Neural progenitor cell (in vitro differentiated cells): ENCODE data around the gene MRPS18B.

Experiments used
- EZH2 ChIP-seq: fragments of 200-600 bp; sonication (generic); IDR thresholded peaks from 2 replicates; pipeline ENCODE4 v1.6.1; 2017; ENCODE audit warnings: antibody characterized with exemption, mild to moderate bottlenecking, moderate library complexity
- EZH2phosphoT487 ChIP-seq: fragments of 200-600 bp; sonication (generic); IDR thresholded peaks from 2 replicates; pipeline ENCODE4 v1.6.1; 2017; ENCODE audit warnings: antibody characterized with exemption
- TF ChIP-seq, protein P1 (sequence below): fragments of 200-600 bp; sonication (generic); IDR thresholded peaks from 2 replicates; pipeline ENCODE4 v1.5.1; 2017; ENCODE audit warnings: antibody characterized with exemption, mild to moderate bottlenecking

DNA sequence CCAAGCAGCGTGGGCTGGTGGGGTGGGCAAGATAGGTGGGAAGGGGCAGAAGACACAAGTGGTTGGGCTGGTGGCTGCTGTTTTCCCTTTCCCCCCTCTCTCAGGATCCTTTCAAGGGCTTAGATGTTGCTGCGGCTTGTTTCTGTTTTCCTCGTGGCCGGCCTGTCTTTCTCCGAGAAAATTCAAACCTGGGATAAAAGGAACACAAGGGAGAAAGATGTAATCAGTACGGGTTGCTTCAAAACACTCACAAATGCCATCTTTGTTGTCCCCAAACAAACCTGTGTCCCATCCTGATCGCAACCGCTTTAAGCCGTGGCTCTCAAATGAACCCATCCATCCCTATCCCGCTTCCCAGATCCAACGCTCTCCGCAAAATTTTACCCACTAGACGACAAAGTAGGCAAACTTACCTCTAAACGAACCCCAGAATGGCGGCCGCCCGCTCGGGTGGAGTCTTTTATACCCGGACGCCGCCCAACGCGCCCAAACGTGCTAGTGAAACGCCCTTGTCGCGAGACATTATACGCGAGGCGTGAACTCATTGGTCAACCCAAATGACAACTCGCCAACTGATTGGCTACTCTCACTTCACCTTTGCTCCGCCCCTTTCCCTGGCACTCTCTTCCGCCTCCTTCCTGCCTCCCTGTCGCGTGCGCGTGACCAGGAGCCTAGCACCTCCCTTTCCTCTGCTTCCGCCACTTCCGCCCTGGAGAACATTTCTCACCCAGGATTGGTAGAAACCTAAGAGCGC, 652 bp upstream of the MRPS18B start, which contains the start of gene PPP1R10:
- TF ChIP-seq, protein P1, sequence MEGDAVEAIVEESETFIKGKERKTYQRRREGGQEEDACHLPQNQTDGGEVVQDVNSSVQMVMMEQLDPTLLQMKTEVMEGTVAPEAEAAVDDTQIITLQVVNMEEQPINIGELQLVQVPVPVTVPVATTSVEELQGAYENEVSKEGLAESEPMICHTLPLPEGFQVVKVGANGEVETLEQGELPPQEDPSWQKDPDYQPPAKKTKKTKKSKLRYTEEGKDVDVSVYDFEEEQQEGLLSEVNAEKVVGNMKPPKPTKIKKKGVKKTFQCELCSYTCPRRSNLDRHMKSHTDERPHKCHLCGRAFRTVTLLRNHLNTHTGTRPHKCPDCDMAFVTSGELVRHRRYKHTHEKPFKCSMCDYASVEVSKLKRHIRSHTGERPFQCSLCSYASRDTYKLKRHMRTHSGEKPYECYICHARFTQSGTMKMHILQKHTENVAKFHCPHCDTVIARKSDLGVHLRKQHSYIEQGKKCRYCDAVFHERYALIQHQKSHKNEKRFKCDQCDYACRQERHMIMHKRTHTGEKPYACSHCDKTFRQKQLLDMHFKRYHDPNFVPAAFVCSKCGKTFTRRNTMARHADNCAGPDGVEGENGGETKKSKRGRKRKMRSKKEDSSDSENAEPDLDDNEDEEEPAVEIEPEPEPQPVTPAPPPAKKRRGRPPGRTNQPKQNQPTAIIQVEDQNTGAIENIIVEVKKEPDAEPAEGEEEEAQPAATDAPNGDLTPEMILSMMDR, result no peak
- TF ChIP-seq EZH2 (no peak), EZH2phosphoT487 (no peak)
